Stimulated activated naive CD8-positive, alpha-beta T cell treated with anti-CD3 and anti-CD28 coated beads, Interleukin-15, Interleukin-2, amounts not matched to agents 100 ng/mL and 50 ng/mL, for 24 hours (primary cell): ENCODE data around the gene MOB3A.

Experiments
- H3K27ac Mint-ChIP-seq: one replicate; pipeline ENCODE4 v1.8.0; 2021; ENCODE audit warnings: mild to moderate bottlenecking, mixed read lengths
- H3K27me3 Mint-ChIP-seq: one replicate; pipeline ENCODE4 v1.8.0; 2021; ENCODE audit warnings: mixed read lengths
- H3K36me3 Mint-ChIP-seq: one replicate; pipeline ENCODE4 v1.8.0; 2021; ENCODE audit warnings: low read depth, mixed read lengths
- H3K4me1 Mint-ChIP-seq: one replicate; pipeline ENCODE4 v1.8.0; 2021; ENCODE audit warnings: low read depth, mixed read lengths
- H3K4me3 Mint-ChIP-seq: one replicate; pipeline ENCODE4 v1.8.0; 2021; ENCODE audit warnings: mild to moderate bottlenecking, mixed read lengths
- H3K9me3 Mint-ChIP-seq: one replicate; pipeline ENCODE4 v1.8.0; 2021; ENCODE audit warnings: mixed read lengths

The MOB3A gene

DNA sequence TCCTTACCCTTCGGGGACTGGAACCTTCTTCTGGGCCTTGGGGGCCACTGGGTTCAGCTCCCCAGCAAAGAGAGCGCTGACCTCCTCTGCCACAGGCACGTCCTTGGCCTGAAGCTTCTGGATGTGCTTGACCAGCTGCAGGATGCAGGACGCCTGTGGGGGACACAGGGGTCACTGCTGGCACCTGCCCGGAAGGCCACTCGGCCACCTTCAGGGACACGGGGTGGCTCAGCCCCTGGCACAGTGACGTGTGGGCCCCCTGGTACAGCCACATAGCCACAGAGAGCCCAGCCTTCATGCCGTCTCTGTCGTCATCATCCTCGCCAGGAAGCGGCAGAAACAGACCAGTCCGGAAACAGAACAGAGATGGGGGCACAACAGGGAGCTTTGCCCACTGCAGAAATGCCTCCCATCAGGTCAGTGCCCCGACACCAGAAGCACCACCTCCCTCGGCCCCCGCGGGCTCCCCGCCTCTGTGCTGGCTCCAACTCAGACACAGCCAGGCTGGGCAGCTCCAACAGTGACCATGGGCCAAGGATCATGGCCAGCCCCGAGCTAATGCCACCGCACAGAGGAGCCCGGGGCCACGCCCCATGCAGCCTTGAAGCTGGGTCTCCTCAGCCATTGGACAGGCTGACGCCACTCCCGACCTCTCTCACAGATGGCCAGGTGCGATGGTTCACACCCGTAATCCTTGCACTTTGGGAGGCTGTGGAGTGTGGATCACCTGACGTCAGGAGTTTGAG, 21.3 kb upstream of the MOB3A start:
- Mint-ChIP-seq H3K4me1 (peaks cover 6% of the 10 kb centered on the region), H3K27ac (no peak overlapping the region), H3K9me3 (no peaks in the 10 kb centered on the region), H3K4me3 (no peak overlapping the region), H3K27me3 (no peaks in the 10 kb centered on the region), H3K36me3 (peaks cover 48% of the 10 kb centered on the region)

DNA sequence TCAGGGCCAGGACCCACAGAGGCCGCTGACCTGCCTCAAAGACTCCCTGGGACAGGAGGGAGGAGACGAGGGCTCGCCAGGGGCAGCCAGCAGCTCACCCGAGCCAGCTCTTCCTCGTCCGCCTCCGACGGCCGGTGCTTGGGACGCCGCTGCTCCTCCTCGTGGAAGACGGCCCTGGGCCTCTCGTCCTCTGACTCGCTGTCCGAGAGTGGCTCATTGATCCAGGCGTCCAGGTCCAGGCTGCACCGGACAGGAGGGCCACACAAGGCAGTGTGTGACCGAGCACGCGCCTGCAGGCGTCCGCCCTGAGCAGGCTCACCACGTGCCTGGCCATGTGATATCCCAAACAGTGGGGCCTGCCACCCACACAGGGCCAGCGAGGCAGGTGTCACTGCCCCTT, 20.4 kb upstream of the MOB3A start:
- H3K36me3 Mint-ChIP-seq = peaks cover 49% of the 10 kb centered on the region
- no peak overlapping the region for H3K27ac Mint-ChIP-seq
- H3K27me3 Mint-ChIP-seq = no peaks in the 10 kb centered on the region
- H3K4me3 Mint-ChIP-seq = no peak overlapping the region
- no peaks in the 10 kb centered on the region for H3K9me3 Mint-ChIP-seq
- H3K4me1 Mint-ChIP-seq = peaks cover 7% of the 10 kb centered on the region

DNA sequence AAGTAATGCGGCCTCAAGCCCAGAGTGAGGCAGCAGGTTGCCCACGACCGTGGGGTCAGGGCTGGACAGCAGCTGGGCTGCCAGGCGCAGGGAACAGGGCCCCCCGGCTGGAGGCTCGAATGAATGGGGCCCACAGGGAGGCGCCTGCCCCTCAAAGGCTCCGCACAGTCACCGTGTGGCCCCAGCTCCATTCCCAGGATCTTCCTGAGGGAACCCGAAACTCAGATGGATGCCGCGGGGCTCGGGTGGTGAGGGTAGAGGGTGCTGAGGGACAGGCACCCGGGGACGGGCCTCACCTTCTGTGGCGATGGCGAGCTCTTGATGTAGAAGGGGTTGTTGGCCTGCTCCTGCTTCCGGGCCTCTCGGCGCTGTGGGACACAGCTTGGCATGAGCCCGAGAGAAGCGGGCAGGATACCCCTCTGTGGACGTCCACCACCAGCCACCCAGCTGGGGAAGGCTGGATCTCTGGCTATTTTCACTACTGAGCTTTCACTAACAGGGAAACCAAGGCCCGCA, 19.8 kb upstream of the MOB3A start:
- H3K36me3 Mint-ChIP-seq = peaks cover 43% of the 10 kb centered on the region
- H3K9me3 Mint-ChIP-seq = no peaks in the 10 kb centered on the region
- peaks cover 7% of the 10 kb centered on the region for H3K4me1 Mint-ChIP-seq
- no peak overlapping the region for H3K4me3 Mint-ChIP-seq
- no peak overlapping the region for H3K27ac Mint-ChIP-seq
- no peaks in the 10 kb centered on the region for H3K27me3 Mint-ChIP-seq

DNA sequence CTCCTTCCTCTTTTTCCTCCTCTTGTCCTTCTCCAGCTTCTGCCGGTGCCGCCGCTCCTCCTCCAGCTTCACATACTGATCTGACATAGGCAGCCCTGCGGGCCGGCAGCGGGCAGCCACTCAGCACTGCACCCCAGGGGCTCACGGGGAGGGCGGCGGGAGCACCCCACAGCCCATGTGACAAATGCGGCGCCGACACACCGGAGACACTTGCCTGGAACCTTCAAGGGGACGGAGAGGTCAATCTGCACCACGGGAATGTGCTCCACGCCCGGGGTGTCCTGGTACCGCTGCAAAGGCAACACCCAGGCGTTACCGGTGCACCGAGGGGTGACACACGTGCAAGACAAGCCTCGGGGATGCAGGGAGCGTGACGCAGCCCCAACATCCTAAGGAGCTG, 19.2 kb upstream of the MOB3A start:
- H3K27me3 Mint-ChIP-seq = no peaks in the 10 kb centered on the region
- H3K4me1 Mint-ChIP-seq = peaks cover 7% of the 10 kb centered on the region
- peaks cover 39% of the 10 kb centered on the region for H3K36me3 Mint-ChIP-seq

DNA sequence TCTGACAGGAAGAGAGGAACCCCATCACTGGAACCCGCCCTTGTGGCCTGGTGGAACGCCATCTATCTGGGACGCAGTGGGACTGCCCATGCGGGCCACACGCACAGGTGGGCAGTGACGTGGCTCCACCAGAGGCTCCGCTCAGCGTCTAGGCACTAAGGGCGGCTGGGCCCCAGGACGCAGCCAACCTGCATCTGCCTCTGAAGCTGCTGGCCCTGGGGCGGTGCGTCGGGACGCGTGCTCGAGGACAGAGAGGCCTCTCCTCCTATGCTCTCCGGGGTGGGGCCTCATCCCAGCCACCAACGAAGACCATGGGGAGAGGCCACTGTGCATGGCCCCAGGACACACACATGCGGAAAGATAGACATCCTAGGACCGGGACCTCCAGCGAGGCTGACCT, 18.7 kb upstream of the MOB3A start:
- Mint-ChIP-seq H3K36me3 (peaks cover 38% of the 10 kb centered on the region), H3K4me1 (peaks cover 7% of the 10 kb centered on the region), H3K4me3 (no peak overlapping the region), H3K27ac (no peak overlapping the region), H3K27me3 (no peaks in the 10 kb centered on the region), H3K9me3 (no peaks in the 10 kb centered on the region)

More for the DNA sequence above, 19.2 kb upstream of the MOB3A start:
- Mint-ChIP-seq H3K4me3 (no peak overlapping the region), H3K27ac (no peak overlapping the region), H3K9me3 (no peaks in the 10 kb centered on the region)

DNA sequence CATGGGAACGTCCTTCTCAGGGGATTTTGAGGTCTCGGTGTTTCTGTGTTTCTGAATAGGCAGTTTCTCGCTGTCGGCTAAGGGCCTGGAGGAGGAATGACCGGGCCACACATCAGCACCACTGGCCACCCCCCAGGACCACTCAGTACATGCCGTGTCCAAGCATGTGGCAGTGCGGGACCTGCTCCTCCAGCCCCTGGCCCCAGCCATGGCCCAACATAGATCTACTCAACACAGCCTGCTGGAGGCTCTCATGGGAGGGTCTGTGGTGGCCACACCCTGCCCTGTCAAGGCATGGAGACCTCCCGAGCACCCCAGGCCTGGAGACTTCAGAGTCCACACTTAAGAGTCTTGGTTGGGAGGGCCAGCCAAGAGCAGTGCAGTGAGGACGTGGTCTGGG, 18.1 kb upstream of the MOB3A start:
- Mint-ChIP-seq H3K36me3 (peaks cover 36% of the 10 kb centered on the region), H3K27ac (no peak overlapping the region), H3K4me1 (peaks cover 7% of the 10 kb centered on the region)

DNA sequence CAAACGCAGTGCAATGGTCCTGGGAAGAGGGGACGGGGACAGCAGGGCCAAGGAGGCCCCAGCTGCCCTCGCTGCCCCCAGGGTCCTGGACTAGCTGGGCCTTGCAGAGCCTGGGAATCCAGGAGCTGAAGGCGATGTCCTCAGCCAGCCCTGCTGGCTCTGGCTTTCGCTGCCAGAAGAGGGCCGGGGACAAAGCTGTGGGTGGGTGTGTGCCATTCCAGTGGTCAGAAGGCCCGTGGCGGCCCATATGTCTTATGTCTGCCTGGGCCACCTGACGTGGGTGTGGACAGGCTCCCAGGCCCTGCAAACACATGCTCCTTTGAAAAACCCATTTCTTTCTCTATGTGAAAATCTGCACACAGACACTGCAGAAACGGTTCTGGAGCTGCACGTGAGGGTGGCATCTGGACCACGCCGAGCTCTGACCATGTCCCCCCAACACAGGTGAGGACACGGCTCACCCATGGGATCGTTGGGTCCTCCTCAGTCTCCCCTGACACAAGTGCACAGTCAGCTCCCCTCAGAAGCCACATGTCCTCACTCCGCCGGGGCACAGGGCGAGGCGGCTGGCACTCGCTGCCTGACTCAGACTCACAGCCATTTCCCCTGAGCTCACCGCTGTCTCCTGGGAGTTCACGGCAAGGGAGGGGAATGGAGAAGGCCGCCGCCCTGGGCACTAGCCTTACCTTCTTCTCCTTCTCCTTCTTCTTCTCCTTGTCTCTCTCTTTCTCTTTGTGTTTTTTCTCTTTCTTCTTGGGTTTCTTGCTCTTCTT, 17.5 kb upstream of the MOB3A start:
- peaks cover 35% of the 10 kb centered on the region for H3K36me3 Mint-ChIP-seq
- H3K4me1 Mint-ChIP-seq = peaks cover 7% of the 10 kb centered on the region
- H3K27me3 Mint-ChIP-seq = no peaks in the 10 kb centered on the region
- H3K9me3 Mint-ChIP-seq = no peaks in the 10 kb centered on the region
- H3K4me3 Mint-ChIP-seq = no peak overlapping the region
- H3K27ac Mint-ChIP-seq = no peak overlapping the region

More for the DNA sequence above, 18.1 kb upstream of the MOB3A start:
- Mint-ChIP-seq H3K4me3 (no peak overlapping the region), H3K27me3 (no peaks in the 10 kb centered on the region), H3K9me3 (no peaks in the 10 kb centered on the region)

DNA sequence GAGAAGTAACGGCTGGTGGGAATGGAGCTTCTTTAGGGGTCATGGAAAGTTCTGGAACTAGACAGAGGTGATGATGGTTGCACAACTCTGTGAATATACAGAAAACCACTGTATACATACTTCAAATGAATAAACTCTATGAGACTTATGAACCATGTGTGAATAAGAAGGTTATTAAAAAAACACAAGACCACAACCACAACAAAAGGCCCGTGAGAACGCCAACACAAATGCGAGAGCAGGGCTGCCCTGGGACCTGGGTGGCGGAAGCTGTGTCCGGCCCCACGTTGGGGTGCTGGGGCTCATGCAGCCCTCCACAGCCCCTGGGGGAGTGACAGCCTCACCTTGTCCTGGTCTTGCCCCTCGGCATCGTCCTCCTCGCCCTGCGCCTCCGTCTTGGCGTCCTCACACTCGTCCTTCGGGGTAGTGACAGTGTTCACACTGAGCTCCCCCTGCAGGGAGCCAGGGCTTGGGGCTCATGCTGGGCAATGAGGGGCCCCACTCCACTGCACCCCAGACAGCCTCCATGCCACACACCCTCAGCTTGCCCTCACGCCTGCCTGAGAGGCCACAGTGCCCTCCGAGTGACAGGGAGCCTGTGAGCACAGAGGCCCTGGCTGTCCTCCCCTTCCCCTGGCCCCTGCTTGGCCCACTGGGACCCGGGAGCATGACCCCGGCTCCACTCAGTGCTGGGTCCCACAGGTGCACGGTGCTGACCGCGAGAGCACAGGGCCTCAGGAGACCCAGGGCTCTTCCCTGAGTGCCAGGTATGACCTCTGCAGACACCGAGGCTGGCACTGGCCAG, 16.6 kb upstream of the MOB3A start:
- H3K4me3 Mint-ChIP-seq = no peak overlapping the region
- H3K27me3 Mint-ChIP-seq = no peaks in the 10 kb centered on the region
- no peak overlapping the region for H3K27ac Mint-ChIP-seq
- peaks cover 7% of the 10 kb centered on the region for H3K4me1 Mint-ChIP-seq
- no peaks in the 10 kb centered on the region for H3K9me3 Mint-ChIP-seq
- peaks cover 34% of the 10 kb centered on the region for H3K36me3 Mint-ChIP-seq

DNA sequence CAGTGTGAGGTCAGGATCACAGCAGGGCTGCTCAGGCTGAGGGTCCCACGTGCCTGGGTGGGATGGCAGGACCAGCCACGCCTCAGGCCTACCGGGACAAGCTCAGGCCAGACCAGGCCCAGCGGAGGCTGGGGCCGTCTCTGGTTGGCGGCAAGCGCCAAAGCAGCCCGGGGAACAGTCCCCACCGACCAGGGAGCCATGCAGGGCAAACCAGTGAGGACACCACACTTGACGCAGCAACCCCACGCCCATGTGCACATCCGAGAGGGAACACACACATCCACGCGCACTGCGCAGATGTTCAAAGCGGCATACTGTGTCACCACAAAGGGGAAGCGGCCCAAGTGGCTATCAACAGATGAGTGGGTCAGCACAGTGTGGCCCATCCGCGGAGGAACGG, 15.8 kb upstream of the MOB3A start:
- Mint-ChIP-seq H3K9me3 (no peaks in the 10 kb centered on the region), H3K4me3 (no peak overlapping the region), H3K4me1 (peaks cover 7% of the 10 kb centered on the region), H3K36me3 (peaks cover 40% of the 10 kb centered on the region), H3K27ac (no peak overlapping the region), H3K27me3 (no peaks in the 10 kb centered on the region)

DNA sequence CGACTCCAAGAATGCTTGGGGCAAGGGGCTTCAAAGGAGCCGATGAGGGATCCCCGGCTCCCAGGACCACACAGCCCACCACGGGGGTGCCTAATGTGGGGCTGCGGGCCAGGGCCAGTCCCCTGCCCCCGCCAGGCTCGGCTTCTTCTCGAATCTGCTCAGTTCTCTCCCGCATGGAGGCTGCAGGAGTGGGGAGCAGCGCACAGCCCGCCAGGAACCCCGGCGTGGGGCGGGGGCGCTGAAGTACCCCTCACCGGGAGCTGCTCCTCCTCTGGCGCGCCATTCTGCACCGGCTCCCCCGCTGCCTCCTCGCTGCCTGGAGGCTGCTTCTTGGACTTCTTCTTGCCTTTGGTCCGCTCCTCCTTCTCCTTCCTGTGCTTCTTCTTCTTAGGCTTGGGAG, 15.3 kb upstream of the MOB3A start:
- no peaks in the 10 kb centered on the region for H3K27me3 Mint-ChIP-seq
- H3K4me1 Mint-ChIP-seq = peaks cover 7% of the 10 kb centered on the region
- H3K9me3 Mint-ChIP-seq = no peaks in the 10 kb centered on the region
- peaks cover 45% of the 10 kb centered on the region for H3K36me3 Mint-ChIP-seq
- H3K27ac Mint-ChIP-seq = no peak overlapping the region
- no peak overlapping the region for H3K4me3 Mint-ChIP-seq

DNA sequence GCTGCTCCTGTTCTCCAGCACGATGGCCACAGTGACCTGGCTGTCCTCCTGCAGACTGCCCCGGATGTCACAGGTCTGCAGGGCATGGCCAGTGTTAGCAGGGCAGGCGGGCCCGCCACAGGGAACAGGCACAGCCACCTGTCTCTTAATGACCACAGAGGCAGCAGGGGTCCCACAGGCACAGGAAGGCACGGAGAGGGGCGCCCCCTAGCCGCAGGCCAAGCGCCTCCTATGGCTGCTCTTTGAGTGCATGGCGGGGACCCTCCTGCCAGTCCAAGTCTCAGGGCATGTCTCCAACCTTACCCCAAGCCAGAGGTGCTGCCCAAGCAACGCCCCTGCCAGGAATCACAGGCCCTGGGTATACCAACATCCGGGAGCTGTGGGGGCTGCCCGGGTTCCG, 14.7 kb upstream of the MOB3A start:
- H3K27ac Mint-ChIP-seq = no peak overlapping the region

DNA sequence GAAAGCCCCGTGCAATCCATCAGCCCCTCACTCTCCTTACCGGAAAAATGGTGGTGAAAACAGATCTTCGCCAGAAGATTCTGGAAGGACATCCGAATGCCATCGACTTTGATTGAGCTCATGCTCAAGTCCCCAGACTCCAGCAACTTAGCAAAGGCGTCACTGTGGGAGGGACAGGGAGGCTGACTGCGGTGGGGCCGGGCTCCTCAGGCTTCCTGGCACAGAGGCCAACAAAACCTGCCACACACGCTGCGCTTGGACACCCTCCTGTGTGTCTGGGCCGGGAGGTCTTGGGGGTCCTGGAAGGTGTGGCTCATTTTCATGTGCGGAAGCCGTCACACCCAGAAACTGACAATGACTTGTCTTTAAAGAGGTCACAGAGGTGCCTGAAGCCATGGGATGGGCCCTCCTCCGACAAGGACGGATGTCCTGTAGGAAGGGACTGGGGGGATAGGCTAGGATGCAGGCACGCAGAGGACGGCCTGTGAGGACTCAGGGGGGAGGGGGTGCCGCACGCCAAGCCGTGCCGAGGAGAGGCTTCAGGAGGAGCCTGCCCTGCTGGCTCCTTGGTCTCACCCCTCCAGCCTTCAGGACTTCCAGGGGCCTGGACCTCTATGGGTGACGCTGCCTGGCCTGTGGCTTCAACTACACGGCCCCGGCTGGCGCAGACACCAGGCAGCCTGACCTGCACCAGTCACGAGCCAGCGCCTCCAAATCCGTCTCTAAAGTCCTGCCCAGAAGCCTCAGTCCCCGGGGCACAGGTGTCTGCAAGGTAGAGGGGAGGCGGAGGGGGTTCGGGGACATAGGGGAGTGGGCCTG, 13.1 kb upstream of the MOB3A start:
- H3K9me3 Mint-ChIP-seq = no peaks in the 10 kb centered on the region
- no peaks in the 10 kb centered on the region for H3K27me3 Mint-ChIP-seq
- H3K4me3 Mint-ChIP-seq = no peak overlapping the region
- H3K36me3 Mint-ChIP-seq = peaks cover 56% of the 10 kb centered on the region
- H3K27ac Mint-ChIP-seq = no peak overlapping the region
- peaks cover 7% of the 10 kb centered on the region for H3K4me1 Mint-ChIP-seq

More for the DNA sequence above, 14.7 kb upstream of the MOB3A start:
- peaks cover 51% of the 10 kb centered on the region for H3K36me3 Mint-ChIP-seq
- peaks cover 7% of the 10 kb centered on the region for H3K4me1 Mint-ChIP-seq
- H3K9me3 Mint-ChIP-seq = no peaks in the 10 kb centered on the region
- no peaks in the 10 kb centered on the region for H3K27me3 Mint-ChIP-seq
- H3K4me3 Mint-ChIP-seq = no peak overlapping the region

DNA sequence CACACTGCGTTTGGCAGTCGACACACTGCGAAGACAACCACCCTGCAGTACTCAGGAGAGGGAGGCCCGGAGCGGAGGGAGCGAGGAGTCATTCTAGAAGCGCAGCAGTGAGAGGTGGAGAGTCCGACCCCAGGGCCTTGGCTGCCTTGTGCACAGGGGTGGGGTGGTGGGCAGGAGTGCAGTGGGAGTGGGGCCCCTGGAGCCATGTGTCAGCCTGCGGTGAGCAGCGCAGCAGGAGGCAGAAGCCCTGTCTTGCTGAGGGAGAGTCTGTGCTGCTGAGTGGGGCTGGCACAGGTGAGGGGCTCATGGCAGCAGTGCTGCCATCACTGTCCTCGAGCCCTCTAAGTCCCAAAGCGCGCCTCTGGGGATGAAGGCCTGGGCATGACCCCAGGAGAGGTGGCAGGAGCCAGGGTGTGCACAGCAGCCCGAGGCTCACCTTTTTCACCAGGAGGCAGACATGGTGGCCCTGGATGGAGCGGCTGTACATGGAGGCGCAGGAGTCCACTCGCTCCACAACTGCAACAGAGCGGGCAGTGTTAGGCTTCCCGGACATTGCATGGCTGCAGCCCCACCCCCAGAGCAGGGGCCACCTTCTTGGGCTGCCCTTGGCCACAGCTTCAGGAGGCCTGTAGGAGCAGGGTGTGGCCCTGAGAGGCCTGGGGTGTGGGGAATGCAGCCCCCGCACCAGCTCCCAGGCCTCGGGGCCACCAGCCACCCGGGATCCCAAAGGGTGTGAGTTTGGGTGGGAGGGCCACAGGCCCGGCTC, 12.3 kb upstream of the MOB3A start:
- Mint-ChIP-seq H3K9me3 (no peaks in the 10 kb centered on the region), H3K27me3 (no peaks in the 10 kb centered on the region), H3K36me3 (peaks cover 58% of the 10 kb centered on the region), H3K4me1 (peaks cover 3% of the 10 kb centered on the region), H3K27ac (no peak overlapping the region), H3K4me3 (no peak overlapping the region)
